Left cardiac atrium (tissue), 4 donors: ENCODE results near the gene DBH. TPM values are rescaled to one million over a fixed set of nuclear protein-coding genes. Genes with fewer than 3 reads are reported as not detected.

Experiments
- ATAC-seq, 2 donors: fragments of 200-7000 bp; cut with Tn5 transposase; one replicate each; pipeline ENCODE4 v1.9.1; 2020; ENCODE audit warnings: mild to moderate bottlenecking in 2 of 2, moderate library complexity in 2 of 2
- DNase-seq: peaks from one replicate; pipeline ENCODE4 v3.0.0-alpha.2; 2020
- intact Hi-C, 2 donors: fragments of 100-400 bp; cut with DNase I; formaldehyde crosslinking; loops; one replicate each; pipeline versions ENCODE4 v1.14.1 to v1.15.1; 2022 to 2023
- total RNA-seq, 2 donors: library from RNA; stranded (reverse); fragmentation: NEBNext Ultra II Directional; extraction: Animal tissue kit (Norgen Biotek cat#: 25700); gene quantifications; one replicate each; pipeline ENCODE4 v1.2.1, GENCODE V29; 2021
- donor health status: DM: no; HTN: yes; CAD: no.
- donor health status: DM: no; HTN: yes; CAD: no; lungs with severe emphysema.
- donor health status: DM: yes; HTN: yes; CAD: no.
- donor health status: Dilated cardiomyopathy.

DBH gene
- total RNA-seq, 2 donors from 2014 or later, result not detected

GRCh38 chr9:133603135-133603927 is 32.8 kb upstream of the DBH start:
- ATAC-seq, result no peak
- intact Hi-C loops, result no loop called here

GRCh38 chr9:133604214-133604613 is 31.9 kb upstream of the DBH start:
- no peak for DNase-seq
- ATAC-seq, result no peak
- intact Hi-C loops, result no loop called here

More at GRCh38 chr9:133603135-133603927, 32.8 kb upstream of the DBH start:
- no peak for DNase-seq

- intact Hi-C loops, result no loop called here
- no peak for DNase-seq
Observed at GRCh38 chr9:133604856-133605255, 31.3 kb upstream of the DBH start.

DNA sequence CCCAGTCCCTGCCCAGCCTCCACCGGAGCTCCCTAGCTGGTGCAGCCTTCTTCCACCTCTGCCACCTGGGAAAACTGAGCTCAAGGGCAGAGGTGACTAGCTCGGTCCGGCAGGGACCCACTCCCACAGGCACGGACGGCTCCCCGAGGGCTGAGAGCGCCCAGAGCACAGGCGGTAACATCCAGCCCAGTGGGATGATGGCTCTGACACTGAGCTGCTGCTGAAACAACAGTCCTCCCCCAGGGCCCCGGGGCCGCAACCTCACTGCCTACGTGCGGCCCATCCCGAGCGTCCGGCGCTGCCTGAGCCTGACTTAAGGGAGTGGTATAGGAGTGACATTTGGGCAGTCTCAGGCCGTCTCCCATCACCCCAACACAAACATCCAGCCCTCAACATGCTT is 30.7 kb upstream of the DBH start:
- intact Hi-C loops, result no loop called here
- ATAC-seq (no peak), DNase-seq (no peak)

More at GRCh38 chr9:133604856-133605255, 31.3 kb upstream of the DBH start:
- ATAC-seq, result no peak

- ATAC-seq (no peak), DNase-seq (no peak)
- intact Hi-C loops, result no loop called here
Observed at GRCh38 chr9:133605856-133606707, 30.1 kb upstream of the DBH start.

GRCh38 chr9:133606708-133607025 is 29.5 kb upstream of the DBH start:
- DNase-seq, result no peak
- ATAC-seq, result no peak
- intact Hi-C loops, result no loop called here

DNA sequence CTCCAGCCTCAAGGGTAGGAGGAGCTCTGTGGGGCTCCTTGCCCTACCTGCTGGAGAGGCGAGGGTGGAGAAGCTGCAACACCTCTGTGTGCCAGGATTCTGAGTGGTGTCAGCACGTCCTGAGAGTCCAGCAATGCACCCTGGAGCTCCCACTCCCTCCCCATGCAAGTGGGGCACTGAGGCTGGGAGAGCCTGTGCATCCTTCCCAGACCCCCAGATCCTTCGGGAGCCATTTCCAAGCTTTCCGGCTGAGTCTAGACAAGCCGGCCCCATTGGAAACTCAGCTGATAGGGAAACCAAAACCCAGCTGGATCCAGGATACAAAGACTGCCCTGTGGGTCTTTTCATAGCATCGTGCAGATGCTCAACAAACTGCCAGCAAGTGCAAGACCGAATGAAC is 28.8 kb upstream of the DBH start:
- no peak for ATAC-seq
- intact Hi-C loops, result no loop called here
- DNase-seq, result no peak

DNA sequence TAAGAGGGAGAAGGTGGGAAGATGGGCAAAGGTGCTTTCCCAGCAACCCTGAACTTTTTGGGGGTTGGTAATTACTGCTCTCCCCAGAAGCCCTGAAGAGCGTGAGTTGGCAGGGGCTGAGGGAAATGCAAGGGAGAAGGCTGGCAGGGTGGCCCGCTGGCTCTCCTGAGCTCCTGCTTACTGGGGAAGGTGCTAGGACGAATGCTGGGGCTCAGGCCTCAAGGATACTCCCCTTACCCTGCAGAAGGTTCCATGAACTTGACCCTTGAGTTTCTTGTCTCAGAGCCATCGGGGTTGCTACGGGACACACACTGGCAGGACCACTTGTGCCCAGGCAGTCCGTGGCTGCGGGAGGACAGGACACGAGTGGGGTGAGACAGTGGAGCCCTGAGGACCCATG is 28.2 kb upstream of the DBH start:
- DNase-seq (no peak), ATAC-seq (no peak)
- intact Hi-C loops, result no loop called here

DNA sequence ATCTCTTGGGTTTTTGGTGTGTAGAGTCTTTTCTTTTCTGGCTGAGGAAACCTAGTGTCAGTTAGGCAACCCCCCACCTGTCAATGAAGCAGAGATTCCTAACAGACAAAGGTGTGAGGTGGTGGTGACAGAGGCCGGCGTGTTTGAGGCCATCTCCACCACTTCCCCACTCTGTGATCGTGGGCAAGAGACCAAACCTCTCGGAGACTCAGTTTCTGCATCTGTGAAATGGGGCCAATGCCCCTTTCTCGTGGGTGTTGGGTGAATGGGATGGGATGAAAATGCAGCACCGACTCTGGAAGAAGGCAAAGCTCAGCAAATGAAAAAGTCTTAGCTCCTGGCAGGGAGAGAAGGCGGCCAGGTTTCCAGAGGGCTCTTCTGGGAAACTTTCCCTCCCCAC is 27.8 kb upstream of the DBH start:
- DNase-seq (no peak), ATAC-seq (no peak)
- intact Hi-C loops, result no loop called here

GRCh38 chr9:133608889-133609288 is 27.3 kb upstream of the DBH start:
- ATAC-seq (no peak), DNase-seq (no peak)
- intact Hi-C loops, result no loop called here

DNA sequence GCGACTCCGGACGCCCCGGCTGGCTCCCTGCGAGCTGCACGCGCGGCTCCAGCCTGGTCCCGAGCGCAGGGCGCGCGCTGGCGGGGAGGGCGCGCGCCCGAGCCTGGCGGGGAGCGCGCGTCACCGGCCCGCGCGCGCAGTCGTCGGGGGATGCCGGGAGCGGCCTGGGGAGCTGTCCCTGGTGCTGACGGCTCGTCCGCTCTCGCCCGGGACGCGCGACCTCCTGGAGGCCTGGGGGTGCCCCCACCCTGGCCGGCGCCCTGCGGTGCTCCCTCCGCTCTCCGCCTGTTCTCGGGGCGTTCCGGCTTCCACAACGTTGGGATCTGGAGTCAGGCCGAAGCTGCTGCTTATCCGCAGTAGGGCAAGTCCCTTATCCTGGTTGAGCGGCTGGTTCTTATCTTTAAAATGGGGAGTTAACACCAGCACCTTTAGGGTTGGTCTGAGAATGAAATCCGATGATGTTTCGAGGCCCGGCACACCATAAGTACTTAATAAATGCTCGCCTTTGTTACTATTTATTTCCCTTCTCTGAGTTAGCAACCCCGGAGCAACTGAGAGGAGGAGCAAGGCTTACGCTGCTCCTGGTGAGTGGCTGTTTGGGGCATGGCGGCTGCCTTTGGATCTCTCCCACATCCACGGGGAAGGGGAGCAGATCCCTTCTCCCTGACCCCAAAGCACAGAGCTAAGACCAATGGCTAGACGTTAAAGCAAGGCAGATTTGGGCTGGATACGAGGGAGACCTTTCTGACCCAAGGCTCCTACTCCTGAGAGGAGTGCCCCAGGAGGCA is 26.7 kb upstream of the DBH start, which contains the start of gene FAM163B:
Gene FAM163B, minus strand, starts transcription at position 79 of the 788 bp plus-strand sequence. CDS start 29,166 bp downstream, outside the sequence.
- peak; percentile 86 to 92 for ATAC-seq
- intact Hi-C loops, result no loop called here
- DNase-seq, result peak; percentile 62

- no peak for DNase-seq
- intact Hi-C loops, result no loop called here
- no peak for ATAC-seq
Observed at GRCh38 chr9:133610845-133611244, 25.3 kb upstream of the DBH start.

GRCh38 chr9:133612051-133612450 is 24.1 kb upstream of the DBH start:
- no peak for DNase-seq
- intact Hi-C loops, result no loop called here
- no peak for ATAC-seq

GRCh38 chr9:133612816-133613215 is 23.3 kb upstream of the DBH start:
- ATAC-seq (no peak), DNase-seq (no peak)
- intact Hi-C loops, result no loop called here

DNA sequence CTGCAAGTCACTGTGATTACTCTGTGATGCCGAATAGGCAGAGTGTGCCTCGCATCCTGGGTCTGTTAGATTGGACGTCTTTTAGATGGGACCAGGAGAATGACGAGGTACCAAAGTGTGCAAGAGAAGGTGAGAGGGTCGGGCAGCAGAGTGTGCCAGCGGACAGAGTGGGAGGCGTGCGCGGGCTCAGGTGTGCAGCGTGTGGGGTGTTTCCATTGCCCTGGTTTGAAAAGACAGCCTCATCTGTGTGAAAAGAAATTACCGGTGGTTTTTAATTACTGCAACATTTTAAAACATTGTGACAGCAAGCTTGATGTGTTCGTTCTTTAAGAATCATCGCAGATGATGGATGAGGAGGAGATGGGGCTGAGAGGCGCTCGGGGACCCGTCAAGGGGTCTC is 22.7 kb upstream of the DBH start:
- ATAC-seq, result no peak
- DNase-seq, result no peak
- intact Hi-C loops, result no loop called here

DNA sequence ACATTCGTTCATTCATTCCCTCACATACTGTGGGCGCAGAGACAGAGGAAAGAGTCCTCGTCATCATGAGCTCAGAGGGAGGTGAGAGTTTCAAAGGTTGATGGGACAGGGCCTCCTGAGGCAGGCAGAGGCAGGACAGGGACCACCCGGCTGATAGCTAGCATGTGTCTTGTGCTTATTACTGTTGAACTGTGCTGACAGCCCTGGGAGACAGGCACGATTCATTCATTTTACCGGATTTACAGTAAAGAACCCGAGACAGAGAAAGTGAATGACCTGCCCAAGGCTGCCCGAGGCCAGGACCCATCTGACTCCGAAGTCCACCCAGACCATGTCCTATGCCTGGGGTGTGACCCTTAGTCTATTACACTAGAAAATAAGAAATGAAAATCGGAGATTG is 22.1 kb upstream of the DBH start:
- DNase-seq, result no peak
- intact Hi-C loops, result no loop called here
- ATAC-seq, result no peak

GRCh38 chr9:133614678-133615077 is 21.5 kb upstream of the DBH start:
- ATAC-seq, result no peak
- no peak for DNase-seq
- intact Hi-C loops, result no loop called here

DNA sequence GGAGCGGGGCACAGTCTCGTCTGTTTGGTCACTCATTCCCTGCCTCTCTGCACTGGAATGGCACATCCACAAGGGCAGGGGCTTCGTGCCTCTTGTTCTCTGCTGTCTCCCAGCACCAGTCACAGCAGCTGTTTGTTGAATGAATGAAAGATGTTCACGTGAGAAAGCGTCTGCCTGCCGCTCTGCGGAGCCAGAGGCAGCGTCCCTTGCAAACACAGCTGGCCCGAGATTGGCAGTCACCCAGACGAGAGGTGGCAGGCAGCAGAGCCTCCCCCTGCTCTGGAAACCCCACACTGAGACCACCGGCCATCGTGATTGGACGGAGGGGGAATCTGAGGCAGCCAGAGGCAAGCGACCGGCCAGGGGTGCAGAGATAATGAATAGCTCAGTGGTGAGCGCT is 21.0 kb upstream of the DBH start:
- intact Hi-C loops, result no loop called here
- DNase-seq (no peak), ATAC-seq (no peak)

- DNase-seq (no peak), ATAC-seq (no peak)
- intact Hi-C loops, result no loop called here
Observed at GRCh38 chr9:133615606-133616188, 20.5 kb upstream of the DBH start.
